GM23248 (cell line): ENCODE measurements around the gene OR10G7. TPM values are rescaled to one million over a fixed set of nuclear protein-coding genes. Genes with fewer than 3 reads are reported as not detected.

Source experiments
- DNase-seq: peaks from one replicate; pipeline ENCODE4 v3.0.0-alpha.2; 2015
- H2AFZ ChIP-seq: fragments of 200-600 bp; sonication (generic); 2 replicates; pipeline ENCODE4 v1.6.1; 2016; ENCODE audit warnings: antibody characterized with exemption
- H3F3A ChIP-seq: fragments of 200-600 bp; sonication (generic); 2 replicates; pipeline ENCODE4 v1.6.1; 2016; ENCODE audit warnings: mild to moderate bottlenecking, antibody characterized with exemption, mixed run types; ENCODE audit not compliant: insufficient read depth
- H3K27ac ChIP-seq: fragments of 200-600 bp; sonication (generic); 2 replicates; pipeline ENCODE4 v1.5.1; 2016; ENCODE audit warnings: mild to moderate bottlenecking
- H3K27me3 ChIP-seq: fragments of 200-600 bp; sonication (generic); replicated peaks from 2 replicates; pipeline ENCODE4 v1.6.1; 2016; ENCODE audit warnings: mild to moderate bottlenecking; ENCODE audit not compliant: insufficient read depth
- H3K36me3 ChIP-seq: fragments of 200-600 bp; sonication (generic); 2 replicates; pipeline ENCODE4 v1.6.1; 2016; ENCODE audit warnings: low read depth, mild to moderate bottlenecking
- H3K4me1 ChIP-seq: fragments of 200-600 bp; sonication (generic); 2 replicates; pipeline ENCODE4 v1.6.1; 2016; ENCODE audit warnings: mild to moderate bottlenecking; ENCODE audit not compliant: insufficient read depth
- H3K4me2 ChIP-seq: fragments of 200-600 bp; sonication (generic); one replicate; pipeline ENCODE4 v1.6.1; 2016; ENCODE audit warnings: mild to moderate bottlenecking; ENCODE audit not compliant: unreplicated experiment
- H3K4me3 ChIP-seq: fragments of 200-600 bp; sonication (generic); 2 replicates; pipeline ENCODE4 v1.5.1; 2016; ENCODE audit warnings: mild to moderate bottlenecking
- H3K79me2 ChIP-seq: fragments of 200-600 bp; sonication (generic); 2 replicates; pipeline ENCODE4 v1.6.1; 2016; ENCODE audit warnings: mild to moderate bottlenecking; ENCODE audit not compliant: insufficient read depth
- H3K9ac ChIP-seq: fragments of 200-600 bp; sonication (generic); 2 replicates; pipeline ENCODE4 v1.6.1; 2016; ENCODE audit warnings: mild to moderate bottlenecking
- H3K9me2 ChIP-seq: fragments of 200-600 bp; sonication (generic); 2 replicates; pipeline ENCODE4 v1.6.1; 2016; ENCODE audit warnings: mixed run types, mild to moderate bottlenecking, moderate library complexity; ENCODE audit not compliant: insufficient read depth
- H3K9me3 ChIP-seq: fragments of 200-600 bp; sonication (generic); one replicate; pipeline ENCODE4 v1.6.1; 2017; ENCODE audit warnings: low read depth
- H4K20me1 ChIP-seq: fragments of 200-600 bp; sonication (generic); 2 replicates; pipeline ENCODE4 v1.6.0; 2016; ENCODE audit not compliant: insufficient read depth
- EZH2 ChIP-seq: fragments of 200-600 bp; sonication (generic); IDR thresholded peaks from 2 replicates; pipeline ENCODE4 v1.6.1; 2018; ENCODE audit warnings: antibody characterized with exemption, mild to moderate bottlenecking; ENCODE audit not compliant: insufficient read depth, poor library complexity, severe bottlenecking
- EZH2phosphoT487 ChIP-seq: fragments of 200-600 bp; sonication (generic); IDR thresholded peaks from 2 replicates; pipeline ENCODE4 v1.6.1; 2018; ENCODE audit warnings: antibody characterized with exemption, moderate library complexity, mild to moderate bottlenecking, low read depth; ENCODE audit not compliant: insufficient read depth
- WGBS, 2 experiments: methylation state at CpG; one replicate each; pipeline ENCODE4 v1.1.6; 2015 to 2017; ENCODE audit warnings: low lambda C conversion rate in 2 of 2, low coverage in 1 of 2; ENCODE audit errors: missing lambda C conversion rate in 2 of 2; 5-methylcytosine and 5-hydroxymethylcytosine counted together
- in situ Hi-C: fragments of 300-500 bp; cut with MboI; formaldehyde crosslinking; loops from 2 replicates; pipeline ENCODE4 v1.15.0; 2020
- polyA plus RNA-seq: library from polyadenylated mRNA; unstranded; fragments of >200 nt; fragmentation: Nextera tagmentation; extraction: Ambion mirVana; gene quantifications from 2 replicates; pipeline ENCODE4 v1.2.1, GENCODE V29; 2016
- total RNA-seq: library from RNA; depleted of rRNA; stranded (reverse); fragments of >200 nt; shearing (Covaris generic); gene quantifications from 2 replicates; pipeline ENCODE4 v1.2.3, GENCODE V29; 2014; rRNA removed

OR10G7 gene, protein sequence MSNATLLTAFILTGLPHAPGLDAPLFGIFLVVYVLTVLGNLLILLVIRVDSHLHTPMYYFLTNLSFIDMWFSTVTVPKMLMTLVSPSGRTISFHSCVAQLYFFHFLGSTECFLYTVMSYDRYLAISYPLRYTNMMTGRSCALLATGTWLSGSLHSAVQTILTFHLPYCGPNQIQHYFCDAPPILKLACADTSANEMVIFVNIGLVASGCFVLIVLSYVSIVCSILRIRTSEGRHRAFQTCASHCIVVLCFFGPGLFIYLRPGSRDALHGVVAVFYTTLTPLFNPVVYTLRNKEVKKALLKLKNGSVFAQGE
- not detected in 2 replicates for total RNA-seq
- not detected in 2 replicates for polyA plus RNA-seq

DNA sequence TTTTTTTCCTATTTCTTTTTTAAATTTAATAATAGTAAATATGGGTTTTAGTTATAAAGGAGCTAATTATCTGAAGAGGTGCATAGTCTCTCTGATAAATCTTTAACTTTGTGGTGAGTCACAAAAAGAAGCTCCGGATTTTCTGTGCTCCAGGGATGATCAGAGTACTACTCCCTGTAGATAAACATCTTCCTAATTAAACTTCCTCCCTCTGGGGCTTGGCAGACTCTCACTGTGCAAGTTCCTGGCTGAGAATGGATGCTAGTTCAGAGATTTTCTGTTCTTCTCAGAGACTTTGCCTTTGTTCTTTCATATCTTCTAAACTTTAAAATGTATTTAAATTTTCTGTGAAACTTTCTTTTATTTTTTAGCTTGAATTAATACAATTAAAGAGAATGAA, at the start of gene OR10G7:
OR10G7 (minus strand) TSS at position 72 of the 400 bp plus-strand sequence. CDS start 2,324 bp downstream, outside the sequence.
- H3K79me2 ChIP-seq, result no peaks in the 10 kb centered on the region
- DNase-seq, result no peak
- 0 to 3% methylated on average over 1 of the region's 1 CpG for WGBS, 2 experiments
- H3K4me3 ChIP-seq, result no peak within 1 kb of the TSS
- H3K4me2 ChIP-seq, result no peak within 1 kb of the TSS
- H3K9me2 ChIP-seq, result no peaks in the 10 kb centered on the region
- H2AFZ ChIP-seq, result no peak within 1 kb of the TSS
- H3K9me3 ChIP-seq, result no peaks in the 10 kb centered on the region
- no peaks in the 10 kb centered on the region for H3F3A ChIP-seq
- in situ Hi-C loops, result no loop called here
- no peaks in the 10 kb centered on the region; the same call in 1 of the 2 replicates for H3K27me3 ChIP-seq
- H3K9ac ChIP-seq, result no peak within 1 kb of the TSS
- TF ChIP-seq EZH2phosphoT487 (no peak), EZH2 (no peak)
- H3K36me3 ChIP-seq, result no peaks in the 10 kb centered on the region
- no peak within 1 kb of the TSS for H3K27ac ChIP-seq
- H3K4me1 ChIP-seq, result no peaks in the 10 kb centered on the region
- H4K20me1 ChIP-seq, result no peaks in the 10 kb centered on the region

DNA sequence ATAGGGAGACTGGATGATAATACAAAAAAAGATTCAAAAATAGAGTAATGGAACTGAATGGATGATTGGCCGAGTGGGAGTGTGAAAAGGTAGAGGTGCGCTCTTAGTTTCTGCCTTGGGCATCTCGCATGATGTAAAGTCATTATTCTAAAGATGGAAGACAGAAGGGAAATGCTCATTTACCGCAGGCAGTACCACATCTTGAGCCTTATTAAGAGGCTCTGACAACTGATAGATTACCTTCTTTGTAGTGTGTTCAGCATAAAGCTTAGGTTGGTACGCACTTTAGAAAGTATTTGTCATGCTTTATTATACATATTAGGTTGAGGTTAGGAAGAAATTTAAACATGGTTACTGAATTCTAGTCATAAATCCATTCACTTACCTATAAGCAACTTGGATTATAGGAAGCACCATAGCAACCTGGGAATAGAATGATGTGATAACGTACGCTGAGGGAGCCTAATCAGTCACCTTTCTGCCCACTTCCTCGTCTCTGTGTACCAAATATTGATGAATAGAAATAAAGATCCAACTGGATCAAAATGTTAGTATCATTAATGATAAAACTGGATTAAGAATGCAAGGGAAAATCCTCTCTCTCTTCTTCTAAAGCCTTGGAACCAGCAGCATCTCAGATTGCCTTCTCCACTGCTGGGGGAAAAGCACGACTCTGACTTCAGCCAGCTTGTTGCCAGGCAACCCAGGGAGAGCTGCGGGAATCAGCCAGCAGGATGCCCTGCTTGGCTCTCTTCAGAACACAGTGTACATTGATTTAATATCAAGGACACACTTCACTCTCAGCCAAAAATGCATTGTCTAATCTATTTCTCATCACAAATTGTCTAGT, 45.1 kb upstream of the OR10G7 start:
- Histone ChIP-seq H3K27ac (no peak overlapping the region), H3K9me3 (no peaks in the 10 kb centered on the region), H3K36me3 (no peaks in the 10 kb centered on the region), H2AFZ (no peak overlapping the region), H3K27me3 (peaks cover 63% of the 10 kb centered on the region; the same call in 1 of the 2 replicates), H3K9ac (no peak overlapping the region), H3K4me1 (no peaks in the 10 kb centered on the region), H3K79me2 (no peaks in the 10 kb centered on the region), H3K4me2 (no peak overlapping the region), H3K9me2 (no peaks in the 10 kb centered on the region), H3F3A (no peaks in the 10 kb centered on the region), H3K4me3 (no peak overlapping the region), H4K20me1 (no peaks in the 10 kb centered on the region)
- in situ Hi-C loops, result no loop called here
- no peak for DNase-seq
- TF ChIP-seq EZH2phosphoT487 (no peak), EZH2 (no peak)
- WGBS, 2 experiments, result 50 to 52% methylated on average over 10 of the region's 10 CpGs

DNA sequence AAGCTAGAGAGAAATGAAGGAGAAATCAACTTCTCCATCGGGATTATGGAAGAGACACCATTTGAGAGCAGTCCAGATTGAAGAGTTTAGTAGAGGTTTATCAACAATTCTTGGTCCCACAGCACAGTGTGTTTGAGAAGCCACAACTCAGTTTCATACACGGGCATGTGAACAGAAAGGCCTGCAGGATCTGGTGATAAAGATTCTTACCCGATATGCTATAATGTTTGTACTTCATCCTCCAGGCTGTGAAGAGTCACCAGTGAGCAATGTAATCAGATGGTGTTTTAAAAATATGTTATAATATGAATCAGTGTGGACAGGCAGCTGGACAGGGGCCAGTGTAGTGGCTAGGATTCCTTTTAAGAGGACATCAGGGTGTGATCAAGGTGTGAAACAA, 44.5 kb upstream of the OR10G7 start:
- Histone ChIP-seq H3K4me1 (no peaks in the 10 kb centered on the region), H3K27ac (no peak overlapping the region), H3K4me2 (no peak overlapping the region), H3K27me3 (peaks cover 59% of the 10 kb centered on the region; the same call in 1 of the 2 replicates), H3K79me2 (no peaks in the 10 kb centered on the region), H3K9ac (no peak overlapping the region), H3K9me3 (no peaks in the 10 kb centered on the region), H2AFZ (no peak overlapping the region), H4K20me1 (no peaks in the 10 kb centered on the region), H3K9me2 (no peaks in the 10 kb centered on the region), H3K36me3 (no peaks in the 10 kb centered on the region), H3F3A (no peaks in the 10 kb centered on the region), H3K4me3 (no peak overlapping the region)
- in situ Hi-C loops, result no loop called here
- no peak for TF ChIP-seq EZH2phosphoT487
- TF ChIP-seq EZH2, result no peak
- 46 to 47% methylated on average over 3 of the region's 3 CpGs for WGBS, 2 experiments
- no peak for DNase-seq

DNA sequence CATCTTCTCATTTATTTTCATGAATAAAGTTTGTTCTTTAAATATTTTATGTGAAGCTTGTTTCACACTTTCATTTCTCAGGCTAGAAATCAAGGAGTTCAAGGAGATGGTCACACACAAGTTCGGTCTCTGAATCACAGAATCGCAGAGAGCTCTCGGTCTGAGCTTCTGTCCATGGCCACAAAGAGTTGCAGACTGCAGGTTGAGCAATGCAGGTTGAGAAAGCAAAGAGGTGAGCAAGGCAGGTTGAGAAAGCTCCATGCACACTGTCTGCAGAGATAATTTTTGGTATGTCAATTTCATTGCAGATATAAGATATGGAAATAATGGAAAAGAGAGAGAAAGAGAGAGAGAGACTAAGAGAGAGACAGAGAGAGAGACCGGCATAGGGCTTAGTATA, 41.2 kb upstream of the OR10G7 start:
- no peak overlapping the region for H3K27ac ChIP-seq
- no peaks in the 10 kb centered on the region for H3K36me3 ChIP-seq
- in situ Hi-C loops, result no loop called here
- H2AFZ ChIP-seq, result no peak overlapping the region
- DNase-seq, result no peak
- no peaks in the 10 kb centered on the region for H3K79me2 ChIP-seq
- H3K9me2 ChIP-seq, result no peaks in the 10 kb centered on the region
- no peak overlapping the region for H3K4me3 ChIP-seq
- no peaks in the 10 kb centered on the region for H3K4me1 ChIP-seq
- WGBS, 2 experiments, result 60 to 61% methylated on average over 4 of the region's 4 CpGs
- no peak overlapping the region for H3K9ac ChIP-seq
- no peaks in the 10 kb centered on the region for H3F3A ChIP-seq
- no peaks in the 10 kb centered on the region for H3K9me3 ChIP-seq
- H4K20me1 ChIP-seq, result no peaks in the 10 kb centered on the region
- H3K4me2 ChIP-seq, result no peak overlapping the region
- no peak for TF ChIP-seq EZH2phosphoT487
- TF ChIP-seq EZH2, result no peak
- H3K27me3 ChIP-seq, result peaks cover 47% of the 10 kb centered on the region
